Astrocyte (in vitro differentiated cells and primary cell): ENCODE measurements around the gene PWP1. TPM values are rescaled to one million over a fixed set of nuclear protein-coding genes. Genes with fewer than 3 reads are reported as not detected.

ENCODE experiments used
- DNase-seq: peaks from one replicate; pipeline ENCODE4 v3.0.0-alpha.2; 2010; ENCODE audit warnings: low read depth
- FAIRE-seq: peaks from 2 replicates; lab custom pipeline; 2011; peaks lifted over from hg19 to GRCh38; lab: Jason Lieb, UNC
- H2AFZ ChIP-seq: 2 replicates; pipeline ENCODE4 v1.6.0; 2012; ENCODE audit warnings: low read depth, low read length, inconsistent platforms
- H3K27ac ChIP-seq: 2 replicates; pipeline ENCODE4 v1.5.1; 2011; ENCODE audit warnings: low read depth, low read length, inconsistent platforms
- H3K27me3 ChIP-seq: 2 replicates; pipeline ENCODE4 v1.6.0; 2011; ENCODE audit warnings: low read length, inconsistent platforms; ENCODE audit not compliant: insufficient read depth
- H3K36me3 ChIP-seq: 2 replicates; pipeline ENCODE4 v1.5.1; 2011; ENCODE audit warnings: low read length, inconsistent platforms; ENCODE audit not compliant: insufficient read depth
- H3K4me1 ChIP-seq: 2 replicates; pipeline ENCODE4 v1.5.1; 2011; ENCODE audit warnings: low read length, inconsistent platforms; ENCODE audit not compliant: insufficient read depth
- H3K4me2 ChIP-seq: 2 replicates; pipeline ENCODE4 v1.6.0; 2012; ENCODE audit warnings: low read length, inconsistent platforms
- H3K4me3 ChIP-seq: 2 replicates; pipeline ENCODE4 v1.5.1; 2011; ENCODE audit warnings: low read depth, mild to moderate bottlenecking, low read length, inconsistent platforms; ENCODE audit not compliant: insufficient read depth
- H3K79me2 ChIP-seq: 2 replicates; pipeline ENCODE4 v1.6.0; 2012; ENCODE audit warnings: mild to moderate bottlenecking, low read length, inconsistent platforms; ENCODE audit not compliant: insufficient read depth
- H3K9ac ChIP-seq: 2 replicates; pipeline ENCODE4 v1.6.0; 2012; ENCODE audit warnings: mild to moderate bottlenecking, low read length, inconsistent platforms
- H3K9me3 ChIP-seq: 2 replicates; pipeline ENCODE4 v1.5.1; 2012; ENCODE audit warnings: low read depth, mild to moderate bottlenecking, low read length, inconsistent platforms; ENCODE audit not compliant: insufficient read depth
- H4K20me1 ChIP-seq: 2 replicates; pipeline ENCODE4 v1.6.0; 2012; ENCODE audit warnings: low read length, inconsistent platforms; ENCODE audit not compliant: insufficient read depth
- H3K27ac Mint-ChIP-seq: one replicate; pipeline ENCODE4 v1.8.0; 2021; ENCODE audit warnings: mild to moderate bottlenecking, mixed read lengths; ENCODE audit not compliant: unreplicated experiment
- H3K27me3 Mint-ChIP-seq: one replicate; pipeline ENCODE4 v1.8.0; 2021; ENCODE audit warnings: low read depth, mixed read lengths; ENCODE audit not compliant: unreplicated experiment
- H3K36me3 Mint-ChIP-seq: one replicate; pipeline ENCODE4 v1.8.0; 2021; ENCODE audit warnings: low read depth, mixed read lengths; ENCODE audit not compliant: unreplicated experiment
- H3K4me1 Mint-ChIP-seq: one replicate; pipeline ENCODE4 v1.8.0; 2021; ENCODE audit warnings: low read depth, mixed read lengths; ENCODE audit not compliant: unreplicated experiment
- H3K4me3 Mint-ChIP-seq: one replicate; pipeline ENCODE4 v1.8.0; 2021; ENCODE audit warnings: mild to moderate bottlenecking, moderate library complexity, mixed read lengths; ENCODE audit not compliant: unreplicated experiment
- H3K9me3 Mint-ChIP-seq: one replicate; pipeline ENCODE4 v1.8.0; 2021; ENCODE audit warnings: mild to moderate bottlenecking, mixed read lengths; ENCODE audit not compliant: unreplicated experiment
- EZH2 ChIP-seq: IDR thresholded peaks from 2 replicates; pipeline ENCODE4 v1.6.1; 2012; ENCODE audit warnings: mild to moderate bottlenecking, low read length, inconsistent platforms; ENCODE audit not compliant: insufficient read depth
- total RNA-seq: library from RNA; stranded (reverse); gene quantifications from 2 replicates; pipeline ENCODE4 v1.2.1, GENCODE V29; 2021
- TF ChIP-seq, protein P1 (sequence below): IDR thresholded peaks from 2 replicates; pipeline ENCODE4 v1.5.1; 2011; ENCODE audit warnings: low read depth, mild to moderate bottlenecking, inconsistent platforms, low read length, moderate library complexity; ENCODE audit not compliant: insufficient read depth

The PWP1 gene
- total RNA-seq, 1 donor from 2014 or later = 67.2 TPM

DNA sequence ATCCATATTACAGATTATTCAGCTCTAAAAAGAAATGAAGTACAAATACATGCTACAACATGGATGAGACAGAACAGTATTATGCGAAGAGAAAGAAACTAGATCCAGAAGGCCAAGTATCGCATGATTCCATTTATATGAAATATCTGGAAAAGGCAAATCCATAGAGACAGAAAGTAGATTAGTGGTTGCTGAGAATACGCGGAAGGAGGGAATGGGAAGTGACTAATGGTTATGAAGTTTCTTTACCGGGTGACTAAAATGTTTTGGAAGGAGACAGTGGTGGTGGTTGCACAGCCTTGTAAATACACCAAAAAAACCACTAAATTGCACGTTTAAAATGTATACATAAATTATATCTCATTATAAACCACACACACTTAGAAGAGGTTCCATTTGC, 62.9 kb downstream of the PWP1 start:
- peaks cover 47% of the 10 kb centered on the region for H4K20me1 ChIP-seq
- Mint-ChIP-seq H3K36me3 (peaks cover 6% of the 10 kb centered on the region), H3K4me3 (no peak overlapping the region), H3K4me1 (peaks cover 5% of the 10 kb centered on the region), H3K27me3 (no peaks in the 10 kb centered on the region), H3K9me3 (no peaks in the 10 kb centered on the region), H3K27ac (no peak overlapping the region)
- H3K27me3 ChIP-seq = no peaks in the 10 kb centered on the region
- TF ChIP-seq EZH2 = no peak
- TF ChIP-seq, protein P1, sequence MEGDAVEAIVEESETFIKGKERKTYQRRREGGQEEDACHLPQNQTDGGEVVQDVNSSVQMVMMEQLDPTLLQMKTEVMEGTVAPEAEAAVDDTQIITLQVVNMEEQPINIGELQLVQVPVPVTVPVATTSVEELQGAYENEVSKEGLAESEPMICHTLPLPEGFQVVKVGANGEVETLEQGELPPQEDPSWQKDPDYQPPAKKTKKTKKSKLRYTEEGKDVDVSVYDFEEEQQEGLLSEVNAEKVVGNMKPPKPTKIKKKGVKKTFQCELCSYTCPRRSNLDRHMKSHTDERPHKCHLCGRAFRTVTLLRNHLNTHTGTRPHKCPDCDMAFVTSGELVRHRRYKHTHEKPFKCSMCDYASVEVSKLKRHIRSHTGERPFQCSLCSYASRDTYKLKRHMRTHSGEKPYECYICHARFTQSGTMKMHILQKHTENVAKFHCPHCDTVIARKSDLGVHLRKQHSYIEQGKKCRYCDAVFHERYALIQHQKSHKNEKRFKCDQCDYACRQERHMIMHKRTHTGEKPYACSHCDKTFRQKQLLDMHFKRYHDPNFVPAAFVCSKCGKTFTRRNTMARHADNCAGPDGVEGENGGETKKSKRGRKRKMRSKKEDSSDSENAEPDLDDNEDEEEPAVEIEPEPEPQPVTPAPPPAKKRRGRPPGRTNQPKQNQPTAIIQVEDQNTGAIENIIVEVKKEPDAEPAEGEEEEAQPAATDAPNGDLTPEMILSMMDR = no peak
- DNase-seq (peak; percentile 73), FAIRE-seq (peak; percentile 88)
- peak overlapping the region; percentile 30 for H3K4me3 ChIP-seq
- H3K79me2 ChIP-seq = peaks cover 57% of the 10 kb centered on the region
- H3K4me2 ChIP-seq = peak overlapping the region; percentile 75
- peaks cover 28% of the 10 kb centered on the region for H3K4me1 ChIP-seq
- H3K36me3 ChIP-seq = peaks cover 42% of the 10 kb centered on the region
- H3K9me3 ChIP-seq = no peaks in the 10 kb centered on the region
- H3K27ac ChIP-seq = peak overlapping the region; percentile 51
- H2AFZ ChIP-seq = no peak overlapping the region
- H3K9ac ChIP-seq = peak overlapping the region; percentile 40

- H3K9me3 Mint-ChIP-seq = no peaks in the 10 kb centered on the region
- peak overlapping the region; percentile 51 for H3K27ac ChIP-seq
- H3K27ac Mint-ChIP-seq = no peak overlapping the region
- H3K4me1 ChIP-seq = peaks cover 28% of the 10 kb centered on the region
- FAIRE-seq (no peak), DNase-seq (no peak)
- no peak overlapping the region for H3K4me3 Mint-ChIP-seq
- peaks cover 5% of the 10 kb centered on the region for H3K4me1 Mint-ChIP-seq
- no peak overlapping the region for H3K4me3 ChIP-seq
- peak overlapping the region; percentile 75 for H3K4me2 ChIP-seq
- no peaks in the 10 kb centered on the region for H3K27me3 ChIP-seq
- TF ChIP-seq, protein P1 = no peak
- TF ChIP-seq EZH2 = no peak
- no peak overlapping the region for H2AFZ ChIP-seq
- no peaks in the 10 kb centered on the region for H3K9me3 ChIP-seq
- no peaks in the 10 kb centered on the region for H3K27me3 Mint-ChIP-seq
- peaks cover 47% of the 10 kb centered on the region for H4K20me1 ChIP-seq
- peaks cover 59% of the 10 kb centered on the region for H3K79me2 ChIP-seq
- H3K36me3 Mint-ChIP-seq = peaks cover 5% of the 10 kb centered on the region
- peaks cover 38% of the 10 kb centered on the region for H3K36me3 ChIP-seq
- peak overlapping the region; percentile 3 for H3K9ac ChIP-seq
These were observed 63.5 kb downstream of the PWP1 start for GRCh38 chr12:107749083-107749482.

GRCh38 chr12:107759410-107759809, 73.8 kb downstream of the PWP1 start:
- H3K27me3 Mint-ChIP-seq = peaks cover under 1% of the 10 kb centered on the region
- H3K9me3 Mint-ChIP-seq = no peaks in the 10 kb centered on the region
- Histone ChIP-seq H3K4me1 (peaks cover 24% of the 10 kb centered on the region), H3K27me3 (no peaks in the 10 kb centered on the region), H3K4me2 (peak overlapping the region; percentile 94), H3K9ac (peak overlapping the region; percentile 87), H3K9me3 (no peaks in the 10 kb centered on the region), H4K20me1 (peaks cover 32% of the 10 kb centered on the region), H3K79me2 (peaks cover 55% of the 10 kb centered on the region), H2AFZ (no peak overlapping the region), H3K36me3 (peaks cover 27% of the 10 kb centered on the region), H3K27ac (peak overlapping the region; percentile 81), H3K4me3 (peak overlapping the region; percentile 88)
- no peak for TF ChIP-seq EZH2
- TF ChIP-seq, protein P1 = no peak
- peak overlapping the region; percentile 91 for H3K27ac Mint-ChIP-seq
- DNase-seq = peak; percentile 79
- peak overlapping the region; percentile 90 for H3K4me3 Mint-ChIP-seq
- peaks cover 2% of the 10 kb centered on the region for H3K36me3 Mint-ChIP-seq
- peaks cover 6% of the 10 kb centered on the region for H3K4me1 Mint-ChIP-seq
- no peak for FAIRE-seq
